Fibroblast of skin of abdomen (primary cell): Measurements from ENCODE around the gene FPGS.
A peak's percentile ranks its signal among the peaks of the same experiment; 100 is the strongest.
"Not testable (repeated sequence)": the region's sequence is repeated elsewhere in the genome, so short reads cannot be mapped to it uniquely, and the experiment has no call there.

ENCODE experiments used
- DNase-seq: peaks from one replicate; pipeline ENCODE4 v3.0.0-alpha.2; 2013

FPGS gene

DNA sequence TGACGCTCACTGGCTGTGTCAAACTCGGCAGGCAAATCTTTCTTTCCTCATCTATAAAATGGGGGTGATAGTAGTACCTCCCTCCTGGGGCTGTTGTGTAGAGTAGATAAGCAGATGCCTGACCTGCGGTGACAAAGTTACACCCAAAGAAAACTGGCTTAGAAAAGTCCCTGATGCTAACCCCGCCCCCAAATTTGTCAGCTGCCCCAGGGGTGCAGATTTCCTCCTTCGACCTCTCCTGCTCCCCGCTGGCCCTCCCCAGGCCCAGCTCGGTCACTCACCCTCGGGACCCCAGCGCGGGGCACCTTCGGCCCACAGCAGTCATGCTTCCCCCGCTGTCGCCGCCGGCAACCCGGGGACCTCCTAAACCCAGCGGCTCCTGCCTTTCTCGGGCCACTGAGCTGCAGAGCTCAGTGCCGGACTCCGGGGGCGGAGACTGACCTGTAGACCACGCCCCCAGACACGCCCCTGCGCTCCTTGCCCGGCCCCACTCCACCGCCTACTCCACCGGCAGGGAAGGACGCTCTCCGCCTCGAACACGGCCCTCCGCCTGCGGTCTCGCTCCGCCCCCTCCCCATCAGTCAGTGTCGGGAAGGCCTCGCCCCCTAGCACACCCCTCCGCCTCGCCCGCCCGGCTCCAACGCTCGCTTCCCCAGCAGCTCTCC is 31.6 kb upstream of the FPGS start:
- peak; percentile 97 for DNase-seq

DNA sequence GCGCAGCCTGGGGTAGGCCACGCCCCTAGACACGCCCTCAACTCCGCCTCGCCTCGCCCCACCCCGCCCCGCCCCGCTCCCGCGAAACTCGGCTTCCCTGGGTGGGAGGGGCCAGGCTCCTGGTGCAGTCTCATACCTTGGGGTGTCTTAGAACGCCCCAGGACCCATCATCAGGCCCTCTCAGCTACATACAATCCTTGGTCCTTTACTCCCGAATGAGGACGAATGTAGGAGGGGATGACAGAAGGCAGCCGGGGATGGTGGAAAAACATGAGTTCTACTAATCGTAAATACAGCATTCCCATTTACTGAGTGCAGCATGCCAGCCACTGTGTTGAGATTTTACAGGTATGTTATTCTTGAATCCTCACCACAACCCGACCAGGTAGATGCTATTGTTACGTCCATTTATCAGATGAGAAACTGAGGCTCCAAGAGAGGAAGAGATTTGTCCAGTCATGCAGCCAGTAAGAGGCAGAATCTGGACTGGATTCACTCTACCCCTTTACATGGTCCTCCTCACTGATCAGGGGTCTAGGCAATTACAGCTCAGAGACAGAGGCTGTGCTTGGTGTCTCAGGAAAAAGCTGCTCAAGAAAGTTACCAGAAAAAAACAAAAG is 31.0 kb upstream of the FPGS start:
- no peak for DNase-seq

- no peak for DNase-seq
Measured at GRCh38 chr9:127772603-127773002, 30.1 kb upstream of the FPGS start.

- DNase-seq: no peak
Measured at GRCh38 chr9:127773272-127773671, 29.4 kb upstream of the FPGS start.

GRCh38 chr9:127773981-127774380 is 28.7 kb upstream of the FPGS start:
- no peak for DNase-seq

DNA sequence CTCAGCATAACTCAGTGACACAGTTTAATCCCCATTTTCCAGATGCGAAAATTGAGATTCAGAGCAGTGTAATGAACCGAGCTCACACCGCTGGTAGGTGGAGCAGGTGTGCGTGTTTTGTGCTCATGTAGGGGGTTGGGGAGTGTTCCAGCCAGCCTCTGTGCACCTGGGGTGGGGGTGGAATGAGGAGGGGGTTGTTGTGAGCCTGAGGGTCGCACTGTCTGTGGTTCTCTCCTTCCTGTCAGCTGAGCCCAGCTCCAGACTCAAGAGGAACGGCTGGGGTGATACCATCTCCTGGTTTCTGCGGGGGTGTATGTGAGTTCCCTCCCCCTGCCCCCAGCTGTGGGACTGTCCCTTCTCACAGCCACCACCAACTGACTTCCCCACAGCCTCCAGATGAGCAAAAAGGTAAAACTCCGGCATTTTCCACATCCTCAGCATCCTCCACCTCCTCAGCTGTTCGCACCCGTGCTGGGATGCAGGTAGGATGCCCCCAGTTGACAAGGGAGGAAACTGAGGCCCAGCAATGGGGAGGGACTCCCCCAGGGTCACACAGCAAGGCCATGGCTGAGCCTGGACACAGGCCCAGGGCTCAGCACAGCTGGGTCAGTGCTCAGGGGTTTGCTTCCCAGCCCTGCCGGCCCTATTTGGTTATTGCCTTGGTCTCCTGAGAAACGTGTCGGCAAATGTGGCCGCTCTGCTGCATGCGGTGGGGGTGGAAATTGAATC is 26.3 kb upstream of the FPGS start:
- DNase-seq: no peak

- DNase-seq: no peak
Measured at GRCh38 chr9:127776924-127777289, 25.8 kb upstream of the FPGS start.

DNA sequence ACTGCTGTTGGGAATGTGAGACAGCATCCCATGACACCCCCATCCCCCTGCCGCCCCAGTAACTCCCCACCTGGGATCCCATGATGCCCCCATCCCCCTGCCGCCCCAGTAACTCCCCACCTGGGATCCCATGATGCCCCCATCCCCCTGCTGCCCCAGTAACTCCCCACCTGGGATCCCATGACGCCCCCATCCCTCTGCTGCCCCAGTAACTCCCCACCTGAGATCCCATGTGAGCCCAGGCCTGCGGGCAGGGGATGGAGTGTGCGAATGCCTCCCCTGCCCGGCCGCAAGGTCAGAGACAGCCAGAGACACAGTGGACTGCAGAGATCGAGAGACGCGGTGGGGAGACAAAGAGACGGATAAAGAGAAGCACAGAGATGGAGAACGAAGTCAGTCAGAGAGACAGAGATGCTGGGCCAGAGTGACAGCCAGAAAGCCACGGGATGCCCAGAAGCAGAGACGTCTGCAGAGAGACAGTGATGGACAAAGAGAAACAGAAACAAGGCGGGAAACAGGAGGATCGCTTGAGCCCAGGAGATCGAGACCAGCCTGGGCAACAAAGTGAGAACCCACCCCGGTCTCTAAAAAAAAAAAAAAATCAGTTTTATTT is 25.2 kb upstream of the FPGS start:
- no peak for DNase-seq

- no peak for DNase-seq
Measured at GRCh38 chr9:127778280-127779135, 24.2 kb upstream of the FPGS start, which contains the start of gene SH2D3C. SH2D3C (minus strand) TSS chr9:127778666; CDS start chr9:127778627, 39 bp downstream.

GRCh38 chr9:127779136-127779981 is 23.3 kb upstream of the FPGS start:
- DNase-seq: no peak

DNA sequence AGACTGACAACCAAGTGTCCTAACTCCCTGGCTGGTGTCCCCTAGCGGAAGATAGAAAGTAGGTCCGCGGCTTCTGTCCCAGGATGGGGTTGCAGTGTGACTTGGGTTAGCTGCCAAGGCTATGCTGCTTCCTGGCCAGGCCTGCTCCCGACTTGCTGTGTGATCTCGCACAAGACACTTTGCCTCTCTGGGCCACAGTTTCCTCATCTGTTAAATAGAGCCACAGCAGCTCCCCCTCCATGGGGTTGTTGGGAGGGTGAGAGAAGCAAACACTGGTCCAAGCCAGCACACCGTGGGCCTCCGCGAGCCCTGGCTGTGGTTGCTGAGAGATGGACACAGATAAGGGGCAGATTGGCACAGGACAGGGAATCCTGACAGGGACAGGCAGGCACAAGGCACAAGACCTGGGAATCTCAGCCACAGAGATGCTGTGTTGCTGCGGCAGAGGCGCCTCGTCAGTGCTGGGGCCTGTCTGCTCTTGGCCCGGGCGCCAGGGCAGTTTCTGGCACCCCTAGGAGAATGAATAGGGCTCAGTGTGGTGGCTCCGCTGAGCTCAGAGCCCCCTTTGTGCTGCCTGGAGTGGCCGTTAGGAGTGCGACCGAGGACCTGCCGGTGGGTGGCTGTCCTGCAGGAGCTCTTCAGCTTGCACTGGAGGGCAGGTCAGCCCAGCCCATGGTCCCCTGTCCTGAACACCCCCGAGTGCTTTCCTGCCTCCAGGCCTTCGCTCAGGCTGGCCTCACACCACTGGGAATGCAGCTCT is 22.4 kb upstream of the FPGS start:
- DNase-seq: no peak

GRCh38 chr9:127780909-127781308 is 21.8 kb upstream of the FPGS start:
- DNase-seq: not testable (repeated sequence)

DNA sequence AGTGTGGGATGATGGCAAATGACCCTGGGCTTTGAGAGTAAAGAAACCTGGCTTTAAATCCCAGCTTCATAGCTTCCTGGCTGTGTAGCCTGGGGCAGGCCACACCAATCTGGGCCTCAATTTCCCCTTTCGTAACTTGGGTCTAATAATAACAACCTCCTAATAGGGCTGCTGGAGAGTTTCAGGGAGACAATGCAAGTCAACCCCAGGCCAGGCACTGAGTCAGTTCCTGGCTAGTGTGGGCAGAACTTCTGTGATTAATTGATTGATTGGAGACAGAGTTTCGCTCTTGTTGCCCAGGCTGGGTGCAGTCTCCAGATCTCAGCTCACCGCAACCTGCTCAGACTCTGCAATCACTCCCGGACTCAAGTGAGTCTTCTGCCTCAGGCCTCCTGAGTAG is 20.9 kb upstream of the FPGS start:
- no peak for DNase-seq

DNA sequence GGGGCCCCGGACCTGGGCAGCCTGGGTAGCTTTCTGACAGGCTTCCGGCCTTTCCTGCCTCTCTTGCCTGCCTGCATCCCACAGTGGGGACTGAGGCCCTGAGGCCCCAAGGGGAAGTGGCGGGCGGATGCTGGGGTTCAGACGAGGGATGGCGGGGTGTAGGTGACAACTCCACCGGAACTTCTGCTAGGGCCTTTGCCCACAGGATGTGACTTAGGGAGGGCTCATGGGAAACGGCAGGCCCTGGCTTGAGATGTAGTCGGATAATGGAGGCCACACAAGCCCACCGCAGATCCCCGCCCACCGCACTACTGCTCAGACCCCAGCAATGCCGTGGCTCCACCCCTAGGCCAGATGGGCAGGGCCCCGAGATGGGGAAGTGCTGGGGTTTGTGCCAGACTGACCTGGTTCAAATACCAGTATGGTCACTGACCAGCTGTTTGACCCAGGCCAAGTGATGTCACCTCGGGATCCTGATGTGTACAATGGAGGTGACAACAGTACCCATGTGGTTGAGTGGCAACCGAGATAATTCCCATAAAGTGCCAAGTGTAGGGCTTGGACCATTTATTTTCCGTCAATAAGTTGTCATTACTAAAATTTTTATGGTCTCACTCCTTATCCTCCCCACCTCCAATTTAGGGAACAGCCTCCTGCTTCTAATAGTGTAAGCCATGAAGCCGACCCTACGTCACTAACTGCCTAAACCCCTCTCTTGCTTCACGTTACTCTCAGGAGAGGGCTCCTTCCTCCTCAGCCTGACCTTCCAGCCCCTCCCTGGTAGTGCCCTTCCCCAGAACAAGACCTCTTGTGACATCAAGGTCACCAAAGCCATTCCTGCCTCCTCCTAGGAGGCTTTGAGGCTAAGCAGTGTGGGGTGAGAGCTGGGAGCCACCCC is 19.3 kb upstream of the FPGS start:
- DNase-seq: no peak

DNA sequence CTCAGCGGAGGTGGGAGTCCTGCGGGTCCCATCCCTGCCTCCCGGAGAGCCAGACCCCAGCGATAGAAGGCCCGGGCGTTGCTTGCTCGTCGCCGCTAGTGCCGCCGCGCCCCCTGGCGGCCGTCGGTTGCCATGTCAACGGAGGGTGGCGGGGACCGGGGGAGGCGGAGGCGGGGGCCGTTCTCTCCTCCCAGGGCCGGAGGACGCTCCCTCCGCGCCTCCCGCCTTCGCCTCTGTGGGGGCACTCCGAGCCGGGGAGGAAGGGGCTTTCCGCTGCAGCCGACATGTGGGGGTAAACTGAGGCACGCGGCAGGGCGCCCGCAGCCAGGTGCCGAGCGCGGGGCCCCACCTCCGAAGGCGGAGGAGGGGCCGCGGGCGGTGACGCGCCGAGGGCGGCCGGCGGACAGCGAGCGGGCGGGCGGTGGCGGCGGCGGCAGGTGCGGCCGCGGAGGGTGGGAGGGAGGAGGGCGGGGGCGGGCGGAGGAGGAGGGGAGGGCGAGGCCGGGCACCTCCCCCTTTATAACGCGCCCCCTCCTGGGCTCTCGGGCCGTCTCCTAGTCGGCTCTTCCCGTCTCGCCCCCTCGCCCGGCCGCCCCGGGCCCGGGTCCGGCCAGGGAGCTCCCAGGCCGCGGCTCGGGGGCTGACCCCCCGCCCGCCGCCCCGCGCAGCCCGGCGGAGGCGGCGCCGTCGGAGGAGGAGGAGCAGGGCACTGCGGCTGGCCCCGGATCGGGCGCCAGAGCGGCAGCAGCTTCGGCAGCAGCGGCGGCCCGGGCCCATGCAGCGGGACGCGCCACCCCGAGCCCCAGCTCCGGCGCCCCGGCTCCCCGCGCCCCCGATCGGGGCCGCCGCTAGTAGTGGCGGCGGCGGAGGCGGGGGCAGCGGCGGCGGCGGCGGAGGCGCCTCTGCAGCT is 17.4 kb upstream of the FPGS start:
- DNase-seq: peak; percentile 73

DNA sequence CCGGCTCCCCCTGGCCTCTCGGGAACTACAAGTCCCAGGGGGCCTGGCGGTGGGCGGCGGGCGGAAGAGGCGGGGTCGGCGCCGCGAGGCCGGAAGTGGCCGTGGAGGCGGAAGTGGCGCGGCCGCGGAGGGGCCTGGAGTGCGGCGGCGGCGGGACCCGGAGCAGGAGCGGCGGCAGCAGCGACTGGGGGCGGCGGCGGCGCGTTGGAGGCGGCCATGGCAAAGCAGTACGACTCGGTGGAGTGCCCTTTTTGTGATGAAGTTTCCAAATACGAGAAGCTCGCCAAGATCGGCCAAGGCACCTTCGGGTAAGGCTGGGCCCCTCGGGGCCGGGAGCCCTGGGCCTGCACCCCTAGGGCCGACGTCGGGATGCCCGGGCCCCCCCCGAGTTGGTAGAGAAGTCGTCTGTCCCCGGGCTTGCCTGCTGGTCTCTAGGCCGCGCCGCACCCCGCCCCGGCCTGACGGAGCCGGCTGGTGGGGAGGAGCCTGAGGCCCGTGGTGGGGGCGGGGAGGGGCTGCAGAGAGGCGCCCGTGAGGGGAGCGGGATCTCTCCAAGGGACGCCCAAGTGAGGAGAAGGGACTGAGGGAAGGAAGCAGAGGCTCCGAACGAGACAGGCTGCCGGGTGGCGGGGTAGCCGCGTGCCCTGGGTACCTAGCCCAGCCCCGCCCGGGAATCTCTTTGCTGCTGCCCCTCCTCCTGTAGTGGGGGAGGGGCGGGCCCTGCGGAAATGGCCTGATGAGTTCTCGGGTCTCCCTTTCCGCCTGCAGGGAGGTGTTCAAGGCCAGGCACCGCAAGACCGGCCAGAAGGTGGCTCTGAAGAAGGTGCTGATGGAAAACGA is 16.5 kb upstream of the FPGS start, which contains the start of gene CDK9:
CDK9 (plus strand) TSS at position 102 of the 840 bp plus-strand sequence; CDS start at position 217, 115 bp downstream.
- peak; percentile 90 for DNase-seq

DNA sequence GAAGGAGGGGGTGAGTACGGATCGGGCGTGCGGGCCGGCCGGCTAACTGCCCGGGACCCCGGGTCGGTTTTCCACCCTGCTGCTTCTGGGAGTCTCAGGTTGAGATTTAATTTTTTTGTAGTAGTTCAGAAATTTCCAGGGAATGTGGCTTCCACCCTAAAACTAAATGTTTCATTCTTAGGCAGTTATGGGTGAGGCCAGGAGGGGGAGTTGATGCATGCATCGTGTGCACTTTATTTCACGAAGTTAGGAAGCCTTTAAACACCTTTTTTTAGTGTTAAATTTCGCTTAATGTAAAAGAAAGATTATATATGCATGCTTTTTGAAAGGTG is 15.9 kb upstream of the FPGS start:
- DNase-seq: no peak
